ENCODE results near the gene GPR75.
"Not testable (repeated sequence)": the region's sequence is repeated elsewhere in the genome, so short reads cannot be mapped to it uniquely, and the experiment has no call there.

GPR75 gene

GRCh38 chr2:53840580-53840979 is 19.2 kb downstream of the GPR75 start:
- H3K27ac ChIP-seq: no peak overlapping the region
- TF ChIP-seq ZFX (IDR thresholded peaks at IDR 0.05; ENCODE audit: borderline replicate concordance): no peak
- no peak for TF ChIP-seq CTCF (IDR thresholded peaks at IDR 0.05)

- not testable (repeated sequence) for H3K27ac ChIP-seq
These were observed 29.8 kb downstream of the GPR75 start for GRCh38 chr2:53829980-53830290.

- TF ChIP-seq ZFX (IDR thresholded peaks at IDR 0.05; ENCODE audit: borderline replicate concordance): no peak
- no peak for TF ChIP-seq CTCF (IDR thresholded peaks at IDR 0.05)
- no peak overlapping the region for H3K27ac ChIP-seq
These were observed 30.3 kb downstream of the GPR75 start for GRCh38 chr2:53829273-53829979.

DNA sequence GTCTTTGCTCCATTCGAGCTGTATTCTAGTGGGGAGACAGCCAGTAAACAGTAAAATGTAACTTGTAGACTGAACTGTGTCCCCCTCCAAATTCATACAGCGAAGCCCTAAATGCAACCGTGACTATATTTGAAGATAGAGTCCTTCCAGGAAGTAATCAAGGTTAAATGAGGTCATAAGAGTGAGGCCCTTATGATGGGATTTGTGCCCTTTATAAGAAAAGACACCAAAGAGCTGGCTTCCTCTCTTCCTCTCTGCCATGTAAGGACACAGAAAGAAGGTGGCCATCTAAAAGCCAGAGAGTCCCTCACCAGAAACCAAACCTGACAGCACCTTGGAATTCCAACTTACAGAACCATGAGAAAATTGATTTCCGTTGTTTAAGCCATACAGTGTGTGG is 31.4 kb downstream of the GPR75 start:
- H3K27ac ChIP-seq: no peak overlapping the region
- TF ChIP-seq ZFX (IDR thresholded peaks at IDR 0.05; ENCODE audit: borderline replicate concordance) (no peak), CTCF (IDR thresholded peaks at IDR 0.05) (no peak)

GRCh38 chr2:53827398-53828175 is 32.2 kb downstream of the GPR75 start:
- H3K27ac ChIP-seq: no peak overlapping the region
- TF ChIP-seq ZFX (IDR thresholded peaks at IDR 0.05; ENCODE audit: borderline replicate concordance) (no peak), CTCF (IDR thresholded peaks at IDR 0.05) (no peak)

GRCh38 chr2:53826587-53827397 is 33.0 kb downstream of the GPR75 start:
- no peak overlapping the region for H3K27ac ChIP-seq
- TF ChIP-seq ZFX (IDR thresholded peaks at IDR 0.05; ENCODE audit: borderline replicate concordance): no peak
- no peak for TF ChIP-seq CTCF (IDR thresholded peaks at IDR 0.05)

DNA sequence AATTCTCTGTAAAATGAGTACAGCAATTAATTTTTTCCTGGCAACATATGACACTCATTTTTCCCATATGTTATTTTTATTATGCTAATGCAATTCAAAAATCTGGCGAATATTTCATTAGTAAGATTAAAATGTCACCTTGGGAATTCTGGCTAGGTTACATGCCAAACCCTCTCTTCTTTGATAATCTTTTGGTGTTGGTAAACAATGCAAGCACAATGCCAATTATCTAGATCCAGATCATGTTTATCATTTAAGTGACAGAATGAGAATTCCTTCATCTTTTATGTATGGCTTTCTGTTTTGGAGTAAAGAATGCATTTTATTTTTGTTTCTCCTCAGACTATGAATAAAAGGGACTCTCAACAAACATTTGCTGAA is 33.7 kb downstream of the GPR75 start:
- H3K27ac ChIP-seq: no peak overlapping the region
- no peak for TF ChIP-seq CTCF (IDR thresholded peaks at IDR 0.05)
- no peak for TF ChIP-seq ZFX (IDR thresholded peaks at IDR 0.05; ENCODE audit: borderline replicate concordance)
